Omental fat pad (tissue), 4 donors: ENCODE data around the gene SREK1. TPM values are rescaled to one million over a fixed set of nuclear protein-coding genes. Genes with fewer than 3 reads are reported as not detected.

Experiments used
- ATAC-seq: fragments of 150-250 bp; one replicate; pipeline ENCODE4 v1.9.1; 2016; ENCODE audit warnings: mild to moderate bottlenecking, moderate library complexity; ENCODE audit not compliant: low FRiP score
- DNase-seq: peaks from one replicate; pipeline ENCODE4 v3.0.0-alpha.2; 2019; ENCODE audit warnings: low spot score
- total RNA-seq, 4 donors: library from RNA; depleted of rRNA; stranded (reverse); fragments of >200 nt; gene quantifications; one replicate each; pipeline ENCODE4 v1.1.0, GENCODE V29; 2016
- TF ChIP-seq, protein P1 (sequence below), 3 donors: fragments of 450-650 bp; IDR thresholded peaks; one replicate each; pipeline ENCODE4 v1.5.1; 2016 to 2017; ENCODE audit warnings: antibody characterized with exemption in 3 of 3, mild to moderate bottlenecking in 3 of 3, moderate library complexity in 2 of 3

Gene SREK1
- total RNA-seq, 4 donors from 2014 or later, result 54.5 to 113 (median 90.5) TPM

DNA sequence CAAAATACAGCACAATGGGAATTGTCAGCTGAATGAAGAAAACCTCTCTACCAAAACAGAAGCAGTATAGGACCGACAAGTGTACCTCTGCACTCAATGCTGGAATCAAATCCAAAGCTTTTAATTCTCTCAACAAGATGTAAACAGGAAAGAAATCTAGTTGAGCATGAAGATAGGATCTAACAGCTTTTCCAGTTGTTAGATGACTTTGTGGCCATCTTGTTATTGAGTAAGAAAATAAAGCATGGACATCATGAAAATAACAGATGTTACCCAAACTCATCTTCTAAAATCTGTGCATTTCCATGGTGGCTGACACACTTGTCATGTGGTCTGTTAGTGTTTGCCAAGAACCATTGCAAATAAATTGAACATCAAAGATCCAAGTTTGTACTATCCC lies 34.7 kb downstream of the SREK1 start:
- TF ChIP-seq, protein P1, sequence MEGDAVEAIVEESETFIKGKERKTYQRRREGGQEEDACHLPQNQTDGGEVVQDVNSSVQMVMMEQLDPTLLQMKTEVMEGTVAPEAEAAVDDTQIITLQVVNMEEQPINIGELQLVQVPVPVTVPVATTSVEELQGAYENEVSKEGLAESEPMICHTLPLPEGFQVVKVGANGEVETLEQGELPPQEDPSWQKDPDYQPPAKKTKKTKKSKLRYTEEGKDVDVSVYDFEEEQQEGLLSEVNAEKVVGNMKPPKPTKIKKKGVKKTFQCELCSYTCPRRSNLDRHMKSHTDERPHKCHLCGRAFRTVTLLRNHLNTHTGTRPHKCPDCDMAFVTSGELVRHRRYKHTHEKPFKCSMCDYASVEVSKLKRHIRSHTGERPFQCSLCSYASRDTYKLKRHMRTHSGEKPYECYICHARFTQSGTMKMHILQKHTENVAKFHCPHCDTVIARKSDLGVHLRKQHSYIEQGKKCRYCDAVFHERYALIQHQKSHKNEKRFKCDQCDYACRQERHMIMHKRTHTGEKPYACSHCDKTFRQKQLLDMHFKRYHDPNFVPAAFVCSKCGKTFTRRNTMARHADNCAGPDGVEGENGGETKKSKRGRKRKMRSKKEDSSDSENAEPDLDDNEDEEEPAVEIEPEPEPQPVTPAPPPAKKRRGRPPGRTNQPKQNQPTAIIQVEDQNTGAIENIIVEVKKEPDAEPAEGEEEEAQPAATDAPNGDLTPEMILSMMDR (IDR thresholded peaks at IDR 0.05), result no peak
- ATAC-seq (no peak), DNase-seq (no peak)

DNA sequence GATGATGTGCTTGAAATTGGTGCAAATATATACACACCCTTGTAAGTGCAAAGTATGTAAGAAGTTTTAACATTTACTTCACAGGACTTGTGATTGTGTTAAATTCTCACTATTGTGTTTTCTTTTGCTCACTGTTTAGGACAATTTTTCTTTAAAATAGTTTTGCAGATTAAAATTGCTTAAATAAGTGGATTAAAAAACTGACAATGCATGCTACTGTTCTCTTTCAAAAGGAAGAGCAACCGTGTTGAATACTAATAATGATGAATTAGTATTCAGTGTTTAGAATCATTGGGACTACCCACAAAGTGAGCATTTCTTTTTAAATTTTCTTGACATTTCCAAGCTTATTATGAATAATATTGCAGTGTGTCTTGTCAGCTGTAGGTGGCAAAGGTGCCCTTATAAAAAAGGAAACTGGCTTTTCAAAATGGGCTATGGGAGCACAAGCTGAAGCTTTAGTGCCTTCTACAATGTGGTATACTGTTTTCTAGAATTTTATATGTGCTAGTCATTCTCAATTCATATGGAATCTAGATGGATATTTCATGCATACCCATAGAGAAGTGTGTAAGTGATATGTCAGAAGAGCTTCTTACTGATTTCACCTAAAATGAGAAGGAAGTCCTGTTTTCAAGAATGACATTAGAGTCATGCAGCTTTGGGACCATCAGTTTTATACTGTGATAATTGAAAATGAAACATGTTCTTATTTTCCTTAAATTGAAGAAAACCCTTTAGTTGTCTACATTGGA lies 35.4 kb downstream of the SREK1 start:
- TF ChIP-seq, protein P1 (IDR thresholded peaks at IDR 0.05), result no peak
- ATAC-seq (no peak), DNase-seq (no peak)

DNA sequence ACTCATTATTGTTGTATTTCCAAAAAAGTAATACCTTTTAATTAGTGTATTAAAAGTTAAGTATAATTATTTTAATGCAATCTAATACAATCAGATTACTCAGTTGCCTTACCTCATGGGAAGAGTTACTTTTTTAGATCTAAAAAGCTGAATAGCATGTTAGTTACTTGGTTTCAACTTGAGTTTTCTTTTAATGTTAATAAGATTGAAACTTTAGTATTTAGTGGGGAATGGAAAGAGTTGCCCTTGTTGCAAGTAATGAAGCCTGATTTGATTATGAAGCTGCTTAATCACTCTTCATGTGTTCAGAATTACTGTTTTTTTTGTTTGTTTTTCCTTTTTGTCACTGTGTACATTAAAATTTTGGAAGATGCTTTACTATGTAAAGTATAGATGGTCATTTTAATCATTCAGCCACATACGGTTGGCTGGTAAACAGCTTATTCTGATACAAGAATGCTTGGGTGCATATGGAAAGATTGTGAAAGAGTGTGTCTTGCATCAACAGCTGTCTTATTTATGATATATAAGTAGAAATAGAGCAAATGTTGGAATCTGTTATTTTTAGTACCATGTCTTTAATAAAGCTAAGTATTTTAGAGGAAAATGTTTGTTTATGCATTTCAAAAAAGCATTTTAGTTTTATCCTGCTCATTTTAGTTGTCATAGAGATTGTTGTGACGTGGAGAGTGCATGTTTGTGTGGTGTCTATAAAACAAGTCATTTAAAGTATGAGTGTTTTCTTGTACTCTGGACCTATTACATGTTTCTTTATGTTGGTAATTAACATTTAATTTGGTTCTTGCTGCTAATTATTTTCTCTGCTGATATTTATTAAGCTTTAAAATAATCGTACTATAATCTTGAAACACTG lies 36.4 kb downstream of the SREK1 start:
- ATAC-seq (no peak), DNase-seq (no peak)
- TF ChIP-seq, protein P1 (IDR thresholded peaks at IDR 0.05), result no peak

DNA sequence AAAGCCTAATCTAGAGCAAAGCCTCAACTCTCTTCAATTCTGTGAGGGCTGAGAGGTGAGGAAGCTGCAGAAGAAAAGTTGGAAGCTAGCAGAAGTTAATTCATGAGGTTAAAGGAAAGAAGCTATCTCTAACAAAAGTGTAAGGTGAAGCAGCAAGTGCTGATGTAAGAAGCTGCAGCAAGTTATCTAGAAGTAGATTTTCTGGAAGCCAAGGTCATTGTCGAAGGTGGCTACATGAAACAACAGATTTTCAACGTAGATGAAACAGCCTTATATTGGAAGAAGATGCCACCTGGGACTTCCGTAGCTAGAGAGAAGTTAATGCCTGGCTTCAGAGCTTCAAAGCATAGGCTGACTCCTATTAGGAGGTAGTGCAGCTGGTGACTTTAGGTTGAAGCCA lies 42.0 kb downstream of the SREK1 start:
- DNase-seq (no peak), ATAC-seq (no peak)
- TF ChIP-seq, protein P1 (IDR thresholded peaks at IDR 0.05), result no peak

DNA sequence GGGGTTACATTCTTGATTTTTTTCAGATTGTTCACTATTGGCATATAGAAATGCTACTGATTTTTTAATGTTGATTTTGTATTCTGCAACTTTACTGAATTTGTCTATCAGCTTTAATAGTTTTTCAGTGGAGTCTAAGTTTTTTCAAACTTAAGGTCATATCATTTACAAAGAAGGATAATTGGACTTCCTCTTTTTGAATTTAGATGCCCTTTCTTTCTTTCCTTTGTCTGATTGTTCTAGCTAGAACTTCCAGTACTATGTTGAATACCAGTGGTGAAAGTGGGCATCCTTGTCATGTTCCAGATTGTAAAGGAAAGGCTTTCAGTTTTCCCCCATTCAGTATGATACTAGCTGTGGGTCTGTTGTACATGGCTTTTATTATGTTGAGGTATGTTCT lies 49.3 kb downstream of the SREK1 start:
- no peak for DNase-seq
- ATAC-seq, result no peak
- TF ChIP-seq, protein P1 (IDR thresholded peaks at IDR 0.05), result no peak

DNA sequence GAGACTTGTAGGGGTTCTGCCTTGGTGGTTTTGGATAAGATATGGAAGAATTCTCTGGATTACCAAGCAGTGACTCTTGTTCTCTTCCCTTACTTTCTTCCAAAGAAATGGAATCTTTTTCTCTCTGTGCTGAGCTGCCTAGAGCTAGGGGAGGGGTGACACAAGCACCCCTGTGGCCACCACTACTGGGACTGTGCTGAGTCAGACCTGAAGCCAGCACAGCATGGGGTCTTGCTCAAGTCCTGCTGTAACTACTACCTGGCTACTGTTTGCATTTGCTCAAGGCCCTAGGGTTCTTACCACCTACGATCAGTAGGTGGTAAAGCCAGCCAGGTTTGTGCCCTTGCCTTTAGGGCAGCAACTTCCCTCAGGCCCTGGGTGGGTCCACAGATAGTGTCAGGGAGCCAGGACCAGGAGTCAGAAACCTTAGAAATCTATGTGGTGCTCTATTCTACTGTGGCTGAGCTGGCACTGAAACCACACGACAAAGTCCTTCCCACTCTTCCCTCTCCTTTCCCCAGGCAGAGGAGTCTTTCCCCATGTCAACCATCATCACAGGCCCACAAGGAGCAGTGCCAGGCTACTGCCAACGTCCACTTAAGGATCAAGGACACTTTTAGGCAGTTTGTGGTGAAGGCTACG lies 53.8 kb downstream of the SREK1 start:
- DNase-seq, result no peak
- ATAC-seq, result no peak
- TF ChIP-seq, protein P1 (IDR thresholded peaks at IDR 0.05), result no peak
